HT1080 (cell line): ENCODE results near the gene TPCN1. TPM values are rescaled to one million over a fixed set of nuclear protein-coding genes. Genes with fewer than 3 reads are reported as not detected.

Source experiments
- DNase-seq: peaks from one replicate; pipeline ENCODE4 v3.0.0-alpha.2; 2015; ENCODE audit warnings: low read depth
- total RNA-seq: library from RNA; depleted of rRNA; stranded (reverse); fragments of >200 nt; shearing (Covaris generic); gene quantifications from 2 replicates; pipeline ENCODE4 v1.2.3, GENCODE V29; 2014

Gene TPCN1
- total RNA-seq, 1 experiment from 2014 or later: 10.2 TPM

DNA sequence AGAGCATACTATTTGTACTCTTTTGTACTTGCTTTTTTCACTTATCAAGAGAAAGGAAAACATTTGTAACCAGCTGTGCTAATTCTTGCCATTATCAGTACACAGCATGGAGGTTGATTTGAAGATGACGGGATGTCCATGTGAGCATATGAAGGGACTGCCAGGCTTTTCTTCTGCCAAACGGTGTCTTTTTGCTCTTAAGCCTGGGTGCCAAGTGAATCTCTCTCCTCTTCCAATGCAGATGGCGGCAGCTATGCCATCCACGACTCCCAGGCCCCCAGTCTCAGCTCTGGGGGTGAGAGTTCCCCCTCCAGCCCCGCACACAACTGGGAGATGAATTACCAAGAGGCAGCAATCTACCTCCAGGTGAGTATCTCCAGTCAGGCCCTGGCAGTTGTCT, 38.9 kb downstream of the TPCN1 start:
- DNase-seq: no peak

DNA sequence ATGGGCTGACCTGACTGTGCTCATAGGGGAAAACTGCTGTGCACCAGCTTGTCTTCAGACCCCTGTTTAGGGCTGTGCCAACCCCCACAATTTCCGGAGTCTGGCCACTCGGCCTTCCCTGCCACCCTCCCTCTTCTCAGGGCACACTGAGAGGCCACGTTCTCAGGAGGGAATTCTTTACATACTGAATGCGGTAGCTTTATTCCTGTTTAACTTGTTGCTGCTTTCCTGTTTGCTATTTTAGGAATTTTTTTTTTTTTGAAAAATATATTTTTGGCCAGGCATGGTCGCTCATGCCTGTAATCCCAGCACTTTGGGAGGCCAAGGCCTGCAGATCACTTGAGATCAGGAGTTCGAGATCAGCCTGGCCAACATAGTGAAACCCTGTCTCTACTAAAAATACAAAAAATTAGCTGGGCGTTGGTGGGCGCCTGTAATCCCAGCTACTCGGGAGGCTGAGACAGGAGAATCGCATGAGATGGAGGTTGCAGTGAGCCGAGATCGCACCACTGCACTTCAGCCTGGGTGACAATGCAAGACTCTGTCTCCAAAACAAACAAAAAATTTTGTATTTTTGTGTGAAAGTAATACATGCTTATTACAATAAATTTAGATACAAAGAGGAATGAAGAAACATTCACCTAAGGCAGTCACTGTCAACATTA, 39.5 kb downstream of the TPCN1 start:
- no peak for DNase-seq

DNA sequence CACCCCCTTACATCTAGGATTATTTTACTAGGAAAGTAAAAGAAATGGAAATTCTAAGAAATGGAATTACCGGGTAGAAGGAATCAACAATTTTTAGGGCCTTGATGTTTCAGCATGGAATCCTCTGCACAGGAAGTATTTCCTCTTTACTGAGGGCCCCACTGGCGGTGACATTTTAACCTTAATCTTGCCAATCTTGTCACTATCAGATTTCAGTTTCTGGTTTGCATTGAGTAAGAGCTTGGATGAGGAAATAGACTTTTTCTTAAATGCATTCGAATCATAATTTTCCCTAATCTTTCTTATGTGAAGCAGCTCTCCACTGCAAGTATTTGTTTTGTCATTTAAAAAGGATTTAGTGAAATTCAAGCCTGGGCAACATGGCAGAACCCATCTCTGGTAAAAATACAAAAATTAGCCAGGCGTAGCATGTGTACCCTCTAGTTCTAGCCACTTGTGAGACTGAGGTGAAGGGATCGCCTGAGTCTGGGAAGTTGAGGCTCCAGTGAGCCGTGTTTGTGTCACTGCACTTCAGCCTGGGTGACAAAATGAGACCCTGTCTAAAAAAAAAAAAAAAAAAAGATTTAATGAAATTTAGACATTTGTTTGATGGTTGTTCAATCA, 40.7 kb downstream of the TPCN1 start:
- DNase-seq: peak; percentile 11

DNA sequence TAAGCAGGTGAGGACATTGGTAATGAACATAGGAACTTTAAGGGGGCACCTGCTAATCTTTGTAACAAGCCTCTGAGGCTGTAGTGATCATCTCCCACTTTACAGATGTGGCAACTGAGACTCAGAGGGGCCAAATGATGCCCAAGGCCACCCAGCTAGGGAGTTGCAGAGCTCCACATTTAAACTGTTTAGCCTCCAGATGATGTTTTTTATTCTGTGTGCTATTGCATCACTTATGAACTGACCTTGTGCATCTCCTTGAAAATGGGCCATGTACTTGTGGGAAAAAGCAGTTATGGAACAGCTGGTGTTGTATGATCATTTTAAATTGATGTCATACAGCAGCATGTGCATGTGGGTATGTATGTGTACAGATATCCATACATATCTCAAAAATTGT, 41.4 kb downstream of the TPCN1 start:
- no peak for DNase-seq

DNA sequence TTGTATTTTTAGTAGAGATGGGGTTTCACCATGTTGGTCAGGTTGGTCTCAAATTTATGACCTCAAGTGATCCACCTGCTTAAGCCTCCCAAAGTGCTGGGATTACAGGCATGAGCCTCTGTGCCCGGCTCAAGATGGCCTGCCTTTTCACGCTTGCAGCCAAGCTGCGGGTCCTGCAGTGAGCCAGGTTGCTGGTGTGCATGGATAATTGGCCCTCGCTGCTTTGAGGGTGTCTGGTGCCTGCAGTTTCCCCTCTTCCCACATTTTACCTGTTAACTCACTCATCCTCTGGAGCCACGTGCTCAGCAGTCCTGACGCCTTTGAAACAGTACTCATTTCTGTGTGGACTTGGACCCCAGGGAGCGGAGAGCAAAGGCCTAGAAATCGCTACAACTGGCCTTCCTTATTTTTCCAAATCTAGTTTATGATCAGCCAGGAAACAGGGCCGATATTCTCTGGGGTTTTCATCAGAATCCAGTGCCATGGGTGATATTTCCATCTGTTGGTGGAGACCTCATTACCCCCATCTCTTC, 42.2 kb downstream of the TPCN1 start:
- no peak for DNase-seq

DNA sequence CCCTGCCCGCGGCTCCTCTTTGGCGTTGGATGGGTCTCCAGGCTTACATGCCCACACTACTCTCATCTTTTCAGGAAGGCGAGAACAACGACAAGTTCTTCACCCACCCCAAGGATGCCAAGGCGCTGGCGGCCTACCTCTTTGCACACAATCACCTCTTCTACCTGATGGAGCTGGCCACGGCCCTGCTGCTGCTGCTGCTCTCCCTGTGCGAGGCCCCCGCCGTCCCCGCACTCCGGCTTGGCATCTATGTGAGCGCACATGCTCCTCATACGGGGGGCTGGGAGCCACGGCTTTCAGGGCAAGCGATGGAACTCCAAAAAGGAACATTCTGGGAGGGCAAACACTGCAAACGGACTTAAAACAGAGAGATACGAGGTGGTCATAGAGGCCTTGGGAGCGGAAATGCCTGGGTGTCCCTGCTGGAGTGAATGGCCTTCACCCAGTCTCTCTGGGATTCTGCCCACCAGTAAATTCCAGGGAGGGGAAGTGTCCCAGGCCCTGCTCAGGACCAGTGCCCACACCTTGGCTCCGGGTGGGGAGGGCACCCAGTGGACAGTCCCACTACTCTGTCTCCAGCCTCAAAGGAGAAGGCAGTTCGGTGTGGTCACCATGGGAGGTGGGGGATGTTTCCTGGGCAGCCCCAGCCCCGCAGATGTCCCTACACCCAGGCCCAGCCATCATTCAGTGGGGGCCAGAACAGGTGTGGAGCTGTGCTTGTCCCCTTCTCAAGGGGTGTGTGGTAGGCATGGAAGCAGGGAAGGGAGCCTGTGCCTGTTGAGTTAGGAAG, 45.0 kb downstream of the TPCN1 start:
- DNase-seq: no peak

DNA sequence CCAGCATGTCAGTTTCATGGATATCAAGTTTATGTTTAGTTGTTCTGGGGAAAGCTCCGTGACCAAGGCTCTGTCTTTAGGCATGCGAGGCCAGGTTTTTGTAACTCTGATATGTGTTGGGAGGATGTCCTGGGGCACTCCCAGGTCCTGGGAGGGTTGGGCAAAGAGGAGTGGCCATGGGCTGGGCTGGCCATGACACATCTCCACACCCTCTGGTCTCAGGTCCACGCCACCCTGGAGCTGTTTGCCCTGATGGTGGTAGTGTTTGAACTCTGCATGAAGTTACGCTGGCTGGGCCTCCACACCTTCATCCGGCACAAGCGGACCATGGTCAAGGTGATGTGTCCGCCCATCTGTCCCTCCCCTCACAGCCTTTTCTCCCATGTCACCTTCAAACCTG, 46.4 kb downstream of the TPCN1 start:
- no peak for DNase-seq

DNA sequence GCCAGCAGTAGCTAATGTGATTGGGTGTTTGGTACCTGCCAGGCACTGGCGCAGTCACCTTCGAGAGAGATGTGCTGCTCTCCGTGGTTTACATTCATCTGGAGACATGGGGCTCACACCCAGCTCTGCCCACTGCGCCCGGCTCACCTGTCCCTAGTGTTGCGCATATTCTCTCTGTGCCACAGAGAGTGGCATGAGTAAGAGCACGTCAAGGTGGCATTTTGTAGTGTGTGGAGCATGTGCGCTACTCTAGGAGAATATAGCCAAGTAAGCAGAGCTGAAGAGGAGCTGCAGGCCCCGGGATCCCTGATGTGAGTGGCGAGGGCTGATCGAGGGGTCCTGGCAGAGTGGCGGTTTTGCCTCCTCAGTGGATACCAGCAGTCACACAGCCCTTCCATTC, 46.9 kb downstream of the TPCN1 start:
- DNase-seq: no peak

DNA sequence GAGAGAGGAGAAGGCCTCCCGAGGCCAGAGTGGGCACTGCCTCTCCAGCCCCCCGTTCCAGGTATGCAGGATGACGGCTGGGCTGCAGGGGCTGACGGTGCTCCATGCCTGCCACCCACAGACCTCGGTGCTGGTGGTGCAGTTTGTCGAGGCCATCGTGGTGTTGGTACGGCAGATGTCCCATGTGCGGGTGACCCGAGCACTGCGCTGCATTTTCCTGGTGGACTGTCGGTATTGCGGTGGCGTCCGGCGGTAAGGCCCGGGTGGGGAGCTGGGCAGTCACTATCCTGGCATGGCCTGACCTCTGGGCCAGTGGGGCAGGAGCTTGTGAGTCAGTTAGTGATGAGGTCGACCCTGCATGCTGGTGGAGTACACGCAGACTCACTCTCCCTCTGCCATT, 47.4 kb downstream of the TPCN1 start:
- DNase-seq: no peak

DNA sequence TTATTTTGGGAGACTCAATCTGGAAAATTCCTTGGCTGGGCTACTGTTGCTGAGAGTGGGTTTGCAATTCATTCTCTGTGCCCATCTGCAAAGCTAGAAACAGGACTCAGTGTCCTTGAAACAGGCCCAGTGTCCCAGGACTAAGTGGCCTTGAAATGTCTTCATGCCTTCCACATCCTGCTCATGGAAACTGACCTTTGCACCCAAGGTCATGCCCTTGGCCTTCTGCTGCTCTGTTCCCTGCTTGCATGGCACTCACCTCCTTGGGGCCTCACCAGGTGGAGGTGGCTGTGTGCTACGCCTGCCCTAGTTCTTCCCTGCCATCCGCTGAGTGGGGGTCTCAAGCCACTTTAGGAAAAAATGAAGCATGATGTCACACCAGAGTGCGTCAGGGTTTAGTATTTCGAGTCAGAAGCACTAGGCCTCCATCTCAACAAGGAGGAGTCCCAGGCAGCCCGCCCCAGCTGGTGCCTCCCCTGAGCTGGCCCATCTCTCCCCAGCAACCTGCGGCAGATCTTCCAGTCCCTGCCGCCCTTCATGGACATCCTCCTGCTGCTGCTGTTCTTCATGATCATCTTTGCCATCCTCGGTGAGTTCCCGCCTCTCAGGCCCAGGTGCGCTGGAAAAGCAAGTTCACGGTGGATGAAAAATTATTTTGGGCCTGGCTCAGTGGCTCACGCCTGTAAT, 48.1 kb downstream of the TPCN1 start:
- no peak for DNase-seq

DNA sequence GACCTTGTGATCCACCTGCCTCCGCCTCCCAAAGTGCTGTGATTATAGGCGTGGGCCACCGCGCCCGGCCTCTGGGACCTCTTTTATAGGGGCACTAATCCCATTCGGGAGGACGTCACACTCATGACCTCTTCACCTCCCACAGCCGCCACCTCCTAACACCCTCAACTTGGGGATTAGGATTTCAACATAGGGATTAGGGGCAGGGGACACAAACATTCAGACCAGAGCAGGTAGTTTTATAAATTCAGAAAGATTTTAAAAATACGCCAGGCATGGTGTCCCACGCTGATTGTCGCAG, 49.4 kb downstream of the TPCN1 start:
- DNase-seq: no peak

DNA sequence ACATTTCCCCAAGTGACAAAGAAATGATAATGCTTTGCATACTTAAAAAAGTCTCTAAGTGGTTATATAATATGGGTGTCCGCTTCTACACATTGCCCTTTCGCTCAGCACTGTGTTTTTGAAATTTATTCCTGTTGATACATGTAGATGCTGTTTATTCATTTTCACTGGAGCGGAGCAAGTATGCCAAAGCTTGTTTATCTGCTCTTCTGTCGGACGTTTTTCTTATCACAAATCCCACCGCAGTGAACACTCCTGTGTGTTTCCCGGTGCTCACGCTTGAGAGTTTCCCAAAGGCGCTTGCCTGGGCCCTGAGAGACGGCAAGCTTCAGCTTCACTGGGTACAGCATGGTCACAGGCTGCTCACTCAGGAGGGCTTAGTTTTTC, 50.2 kb downstream of the TPCN1 start:
- DNase-seq: no peak

DNA sequence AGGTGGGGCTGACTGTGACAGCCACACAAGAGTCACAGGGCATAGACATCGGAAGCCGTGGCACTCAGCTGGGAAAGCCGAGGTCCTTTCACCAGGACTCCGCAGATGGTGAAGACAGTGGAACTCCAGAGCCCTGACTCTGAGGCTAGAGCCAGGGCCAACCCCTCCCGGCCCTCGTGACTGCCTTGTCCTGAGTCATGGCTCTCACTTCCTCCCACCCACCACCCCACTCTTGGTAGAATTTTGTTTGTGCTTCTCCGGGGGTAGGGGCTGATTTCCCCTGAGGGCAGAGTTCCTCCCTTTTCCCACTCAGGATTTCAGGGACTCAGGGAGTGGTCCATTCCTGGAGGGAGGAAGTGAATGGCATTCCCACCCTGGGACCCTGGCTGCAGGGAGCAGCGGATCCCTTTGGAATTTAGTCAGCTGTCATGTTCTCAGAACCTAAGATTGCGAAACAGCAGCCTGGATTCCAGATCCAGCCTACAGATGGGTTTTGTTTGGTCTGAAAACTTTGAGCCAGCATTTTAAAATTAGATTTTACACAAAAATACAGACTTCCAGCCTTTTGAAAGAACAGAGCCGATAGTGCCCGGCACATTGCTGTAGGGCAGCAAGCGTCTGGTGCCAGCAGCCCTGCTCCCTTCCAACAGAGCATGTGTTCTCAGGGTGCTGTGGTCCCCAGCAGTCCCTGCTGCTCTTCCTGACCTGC, 50.7 kb downstream of the TPCN1 start:
- peak; percentile 48 for DNase-seq

DNA sequence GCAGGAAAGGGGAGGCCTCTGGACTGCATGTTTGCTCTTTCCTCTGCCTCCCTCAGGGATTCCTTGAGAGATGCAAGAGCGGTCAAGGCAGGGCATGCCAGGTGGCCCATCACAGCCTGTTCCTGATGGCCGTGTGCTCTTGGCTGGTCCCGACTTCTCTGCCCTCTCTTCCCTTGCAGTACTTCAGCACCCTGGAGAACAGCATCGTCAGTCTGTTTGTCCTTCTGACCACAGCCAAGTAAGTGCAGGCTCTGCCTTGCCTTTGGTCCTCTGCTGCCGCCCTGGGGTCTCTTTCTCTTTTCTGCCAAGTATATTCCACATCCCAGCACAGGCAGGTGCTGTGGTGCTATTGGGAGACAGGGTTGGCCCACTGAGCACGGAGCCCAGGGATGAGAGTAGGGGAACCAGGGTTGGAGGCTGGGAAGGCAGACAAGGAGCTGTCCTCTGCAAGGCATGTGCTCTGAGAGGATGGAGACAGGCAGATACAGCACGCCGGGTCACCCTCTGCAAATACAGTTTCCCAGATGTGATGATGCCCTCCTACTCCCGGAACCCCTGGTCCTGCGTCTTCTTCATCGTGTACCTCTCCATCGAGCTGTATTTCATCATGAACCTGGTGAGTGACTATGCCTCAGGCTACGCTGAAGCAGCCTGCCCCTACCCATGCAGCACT, 51.9 kb downstream of the TPCN1 start:
- DNase-seq: no peak

DNA sequence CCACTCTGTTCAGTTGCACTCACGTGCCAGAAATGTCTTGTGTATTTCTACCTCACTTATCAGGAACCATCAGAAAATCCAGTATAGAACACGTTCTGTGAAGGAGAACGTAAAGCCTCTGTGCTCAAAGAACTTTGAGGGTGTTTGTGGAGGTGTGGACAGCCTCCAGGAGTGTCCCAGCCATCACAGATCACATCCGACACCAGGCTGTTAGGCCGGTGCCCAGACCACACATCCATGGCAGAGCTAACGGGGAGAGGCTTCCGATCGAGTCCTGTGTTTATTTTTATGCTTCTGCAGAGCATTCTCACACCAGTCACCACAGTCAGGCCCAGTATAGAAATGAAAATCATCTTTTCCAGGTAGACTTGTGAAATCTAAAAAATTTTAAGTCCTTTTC, 53.6 kb downstream of the TPCN1 start:
- no peak for DNase-seq

DNA sequence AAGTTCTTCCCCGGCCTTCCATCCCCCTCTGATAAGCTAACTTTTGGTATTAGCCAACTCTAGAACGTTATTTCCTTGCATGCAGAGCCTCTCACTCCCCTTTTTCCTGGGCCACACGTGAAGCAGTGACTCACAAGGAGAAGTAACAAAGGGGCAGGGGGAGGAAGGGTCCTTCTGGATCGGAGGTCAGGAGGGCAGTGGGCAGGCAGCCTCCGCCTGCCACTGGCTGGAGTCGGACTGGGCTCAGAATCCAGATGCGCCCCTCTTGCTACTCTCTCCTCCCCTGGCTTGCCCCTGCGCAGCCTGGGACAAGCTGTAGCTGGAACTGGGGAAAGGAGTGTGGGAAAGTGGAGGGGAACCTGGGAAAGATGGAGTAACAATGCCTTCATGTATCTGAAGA, 55.0 kb downstream of the TPCN1 start:
- DNase-seq: no peak

DNA sequence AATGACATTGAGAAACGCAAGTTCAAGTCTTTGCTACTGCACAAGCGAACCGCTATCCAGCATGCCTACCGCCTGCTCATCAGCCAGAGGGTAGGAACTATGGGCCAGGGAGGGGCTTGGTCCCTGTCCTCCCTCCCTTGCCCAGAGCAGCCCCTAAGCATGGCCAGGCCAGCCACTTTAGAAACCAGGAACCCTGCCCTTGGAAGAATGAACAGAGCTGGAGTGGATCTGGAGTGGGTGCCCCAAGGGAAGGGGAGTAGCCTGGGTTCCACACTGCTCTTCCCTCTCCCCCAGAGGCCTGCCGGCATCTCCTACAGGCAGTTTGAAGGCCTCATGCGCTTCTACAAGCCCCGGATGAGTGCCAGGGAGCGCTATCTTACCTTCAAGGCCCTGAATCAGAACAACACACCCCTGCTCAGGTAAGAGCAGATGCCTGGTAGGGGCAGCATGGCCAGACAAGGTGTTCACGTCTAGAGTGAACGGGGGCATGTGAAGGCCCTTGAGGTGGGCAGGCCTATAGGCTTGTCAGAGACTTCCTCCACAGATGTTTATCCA, 55.8 kb downstream of the TPCN1 start:
- DNase-seq: no peak

DNA sequence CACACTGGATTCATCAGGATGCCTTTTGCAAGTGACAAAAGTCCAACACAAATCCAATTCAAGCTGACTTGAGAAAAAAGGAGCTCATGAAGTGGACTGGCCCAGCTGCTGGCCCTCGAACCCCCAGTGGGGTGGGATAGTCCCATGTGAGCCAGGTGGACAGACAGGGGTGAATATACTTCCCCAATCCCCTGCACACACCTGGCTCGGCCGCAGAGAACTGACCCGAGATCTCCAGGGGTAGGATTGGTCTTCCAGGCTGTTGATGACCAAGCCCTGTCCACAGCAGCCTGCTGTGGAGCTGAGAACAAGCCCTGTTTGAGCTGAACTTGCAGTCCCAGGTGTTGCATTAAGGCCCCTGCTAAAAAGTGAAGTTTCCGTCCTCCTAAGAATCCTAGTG, 56.2 kb downstream of the TPCN1 start:
- DNase-seq: no peak

DNA sequence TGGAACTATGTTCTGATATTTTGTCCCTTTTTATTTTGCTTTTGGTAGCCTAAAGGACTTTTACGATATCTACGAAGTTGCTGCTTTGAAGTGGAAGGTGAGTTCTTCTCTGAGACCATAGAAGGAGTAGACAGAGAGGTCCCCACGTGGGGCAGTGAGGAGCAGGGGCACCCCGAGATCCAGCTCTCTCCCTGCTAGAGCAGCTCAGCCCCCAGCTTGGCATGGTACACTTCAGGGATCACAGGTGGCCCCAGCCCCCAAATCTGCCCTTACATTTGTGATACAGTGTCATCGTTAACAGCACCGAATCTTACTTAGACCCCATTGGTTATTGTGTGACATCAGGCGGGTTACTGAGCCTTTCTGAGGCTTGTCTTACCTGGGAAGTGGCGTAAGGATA, 56.9 kb downstream of the TPCN1 start:
- no peak for DNase-seq

DNA sequence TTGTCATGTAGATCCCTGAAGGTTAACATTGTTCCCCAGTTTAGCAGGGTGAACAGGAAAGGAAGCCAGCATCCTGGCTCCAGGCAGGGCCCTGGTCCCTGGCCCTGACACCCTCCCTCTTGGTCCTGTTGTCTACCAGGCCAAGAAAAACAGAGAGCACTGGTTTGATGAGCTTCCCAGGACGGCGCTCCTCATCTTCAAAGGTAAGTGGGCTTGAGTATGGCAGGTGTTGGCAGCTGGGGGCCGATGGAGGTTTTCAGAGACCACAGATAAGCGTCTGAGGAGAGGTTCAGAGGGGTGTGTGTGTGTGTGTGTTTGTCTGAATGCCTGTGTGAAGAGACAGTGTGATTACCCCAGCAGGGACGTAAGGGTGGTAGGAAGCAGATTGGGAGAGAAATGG, 57.4 kb downstream of the TPCN1 start:
- DNase-seq: no peak

DNA sequence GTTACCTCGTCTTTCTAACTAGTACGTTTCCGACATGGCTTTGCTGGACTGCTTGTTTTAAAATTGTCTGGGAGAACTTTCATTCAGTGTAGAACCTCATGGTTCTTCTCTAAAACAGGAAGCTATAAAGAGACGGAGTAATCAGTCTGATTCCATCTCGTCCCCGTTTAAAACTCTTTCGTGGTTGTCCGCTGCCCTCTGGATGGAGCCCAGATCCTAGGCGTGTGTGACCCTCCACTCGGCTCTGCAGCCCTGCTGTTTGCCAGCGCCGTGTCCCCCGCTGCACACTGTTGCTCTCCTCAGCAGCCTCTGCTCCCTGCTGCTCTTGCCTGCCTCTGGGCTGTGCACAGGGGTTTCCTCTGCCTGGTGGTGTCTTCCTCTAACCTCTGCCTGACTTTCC, 63.5 kb downstream of the TPCN1 start:
- DNase-seq: no peak
